K562 (cell line): Measurements from ENCODE around the gene LACTB. TPM values are rescaled to one million over a fixed set of nuclear protein-coding genes. Genes with fewer than 3 reads are reported as not detected.

Source experiments
- ATAC-seq: fragments of 200-7000 bp; cut with Tn5 transposase; 3 replicates; pipeline ENCODE4 v1.9.1; 2020; ENCODE audit warnings: moderate library complexity
- BruUV-seq: library from RNA; stranded (reverse); fragments of 400-500 nt; replicated peaks from 2 replicates; lab custom pipeline; 2021; lab: Mats Ljungman, UMichigan
- CTCF ChIA-PET: fragments of 300-600 bp; formaldehyde crosslinking; extraction: SDS; loops from one replicate; lab custom pipeline; 2021; ENCODE audit warnings: low intra/inter-chr PET ratio; lab: Yijun Ruan, JAX
- POLR2A ChIA-PET: fragments of 300-600, 350-650 bp; sonication (Branson Sonifier 250); formaldehyde crosslinking; extraction: SDS; loops from one replicate; lab custom pipeline; 2021; ENCODE audit warnings: antibody characterized with exemption, inconsistent platforms; lab: Yijun Ruan, JAX
- DNase-seq, 4 experiments: peaks; one replicate each; pipeline versions ENCODE4 v3.0.0 to v3.0.0-alpha.2; 2011 to 2018; ENCODE audit warnings: low spot score in 3 of 4, mixed read lengths in 3 of 4; ENCODE audit errors: extremely low read depth in 1 of 4
- FAIRE-seq: peaks from 2 replicates; lab custom pipeline; 2011; peaks lifted over from hg19 to GRCh38; lab: Jason Lieb, UNC
- H2AFZ ChIP-seq: 2 replicates; pipeline ENCODE4 v1.6.0; 2011; ENCODE audit warnings: low read depth, low read length, control low read depth, inconsistent platforms
- H3K27ac ChIP-seq: fragments of 200-600 bp; 3 replicates; pipeline ENCODE4 v1.8.0; 2011; ENCODE audit warnings: low read depth, mild to moderate bottlenecking, control low read depth, inconsistent platforms, low read length, moderate library complexity, mixed read lengths; ENCODE audit errors: extremely low read depth
- H3K27me3 ChIP-seq, 2 experiments: fragments of 300-600 bp in 1 of 2; 2 replicates in 1 of 2; 3 replicates in 1 of 2; pipeline versions ENCODE4 v1.6.0 to v1.8.0; 2011; ENCODE audit warnings: inconsistent platforms in 2 of 2, low read length in 2 of 2, mild to moderate bottlenecking in 1 of 2, mixed read lengths in 1 of 2, moderate library complexity in 1 of 2; ENCODE audit not compliant: control insufficient read depth in 2 of 2, insufficient read depth in 2 of 2
- H3K36me3 ChIP-seq: fragments of 300-600 bp; 3 replicates; pipeline ENCODE4 v1.8.0; 2011; ENCODE audit warnings: mild to moderate bottlenecking, low read length, inconsistent platforms; ENCODE audit not compliant: control insufficient read depth, insufficient read depth
- H3K4me1 ChIP-seq, 2 experiments: fragments of 200-600 bp in 1 of 2; replicated peaks in 1 of 2; 2 replicates in 1 of 2; 3 replicates in 1 of 2; pipeline versions ENCODE4 v1.5.1 to v1.8.0; 2011; ENCODE audit warnings: inconsistent platforms in 2 of 2, low read length in 2 of 2, mild to moderate bottlenecking in 1 of 2, mixed read lengths in 1 of 2, moderate library complexity in 1 of 2; ENCODE audit not compliant: control insufficient read depth in 2 of 2, insufficient read depth in 2 of 2
- H3K4me2 ChIP-seq: 2 replicates; pipeline ENCODE4 v1.6.1; 2011; ENCODE audit warnings: low read length, control low read depth, inconsistent platforms, mixed read lengths; ENCODE audit not compliant: insufficient read depth
- H3K4me3 ChIP-seq: fragments of 200-600 bp; sonication (generic), shearing (Covaris generic); 2 replicates; pipeline ENCODE4 v1.5.1; 2016; ENCODE audit warnings: control low read depth, inconsistent platforms
- H3K79me2 ChIP-seq: fragments of 200-600 bp; 3 replicates; pipeline ENCODE4 v1.8.0; 2011; ENCODE audit warnings: low read length, inconsistent platforms; ENCODE audit not compliant: control insufficient read depth, insufficient read depth
- H3K9ac ChIP-seq, 2 experiments: 2 replicates each; pipeline versions ENCODE4 v1.6.0 to v1.6.1; 2011; ENCODE audit warnings: low read depth in 2 of 2, low read length in 2 of 2, control low read depth in 1 of 2, inconsistent platforms in 1 of 2, mild to moderate bottlenecking in 1 of 2, mixed read lengths in 1 of 2; ENCODE audit not compliant: insufficient read depth in 1 of 2
- H3K9me1 ChIP-seq: one replicate; pipeline ENCODE4 v1.6.0; 2011; ENCODE audit warnings: inconsistent platforms, mild to moderate bottlenecking, low read length, moderate library complexity; ENCODE audit not compliant: control insufficient read depth, insufficient read depth
- H3K9me3 ChIP-seq: replicated peaks from 2 replicates; pipeline ENCODE4 v1.5.1; 2011; ENCODE audit warnings: low read depth, low read length, inconsistent platforms; ENCODE audit not compliant: control insufficient read depth, insufficient read depth
- H4K20me1 ChIP-seq: replicated peaks from 2 replicates; pipeline ENCODE4 v1.6.1; 2011; ENCODE audit warnings: low read length, inconsistent platforms, mixed read lengths; ENCODE audit not compliant: control insufficient read depth, insufficient read depth
- ARID3A ChIP-seq: IDR thresholded peaks from 2 replicates; pipeline ENCODE4 v1.6.1; 2012; ENCODE audit warnings: low read depth, low read length, improper control_type of control experiment, borderline replicate concordance
- ATF6 ChIP-seq: sonication (generic); formaldehyde crosslinking; IDR thresholded peaks from 2 replicates; pipeline ENCODE4 v1.4.0; 2020; ENCODE audit warnings: mild to moderate bottlenecking, missing genetic modification reagents
- MCM5 ChIP-seq: fragments of 450-650 bp; IDR thresholded peaks from 2 replicates; pipeline ENCODE4 v1.6.1; 2016; ENCODE audit warnings: low read depth
- NRF1 ChIP-seq, 2 experiments: fragments of 450-650 bp; IDR thresholded peaks in 1 of 2; conservative IDR thresholded peaks in 1 of 2; 2 replicates each; pipeline ENCODE4 v1.6.1; 2014; ENCODE audit warnings: mild to moderate bottlenecking in 2 of 2
- POLR3G ChIP-seq: IDR thresholded peaks from 2 replicates; pipeline ENCODE4 v1.6.1; 2011; ENCODE audit not compliant: insufficient read length, insufficient replicate concordance; ENCODE audit errors: extremely low read depth
- RNF219 ChIP-seq: fragments of 250-450 bp; sonication (Bioruptor Pico); IDR thresholded peaks from 2 replicates; pipeline ENCODE4 v1.5.0; 2022; ENCODE audit warnings: mild to moderate bottlenecking
- SETDB1 ChIP-seq: IDR thresholded peaks from one replicate; pipeline ENCODE4 v1.6.1; 2012; ENCODE audit warnings: low read length, control low read depth, inconsistent platforms
- SNRNP70 ChIP-seq: fragments of 200-400 bp; formaldehyde crosslinking; optimal IDR thresholded peaks from 2 replicates; pipeline ENCODE3; 2017; ENCODE audit warnings: low read depth, low read length
- XRCC5 ChIP-seq: fragments of 200-400 bp; formaldehyde crosslinking; IDR thresholded peaks from 2 replicates; pipeline ENCODE4 v1.6.1; 2017; ENCODE audit warnings: low read depth, mild to moderate bottlenecking, low read length
- ZBED1 ChIP-seq: IDR thresholded peaks from 2 replicates; pipeline ENCODE4 v1.6.1; 2014
- ZNF175 ChIP-seq: fragments of 200-800 bp; sonication (Bioruptor generic); IDR thresholded peaks from 2 replicates; pipeline ENCODE4 v1.6.1; 2016; ENCODE audit warnings: low read depth, mild to moderate bottlenecking, missing genetic modification characterization, missing compliant biosample characterization
- ZNF224 ChIP-seq: sonication (generic); formaldehyde crosslinking; IDR thresholded peaks from 2 replicates; pipeline ENCODE4 v1.8.0; 2022; ENCODE audit warnings: mild to moderate bottlenecking, missing genetic modification reagents
- WGBS: fragments of 100-300 bp; shearing (Covaris generic); methylation state at CpG from one replicate; pipeline ENCODE4 v1.1.6; 2016; ENCODE audit warnings: low coverage, mixed read lengths; ENCODE audit not compliant: insufficient coverage; ENCODE audit errors: missing lambda C conversion rate; 5-methylcytosine and 5-hydroxymethylcytosine counted together
- in situ Hi-C: fragments of 300-500 bp; cut with MboI; formaldehyde crosslinking; loops from 4 replicates; pipeline ENCODE4 v1.15.0; 2018; ENCODE audit warnings: inconsistent platforms, mixed read lengths
- intact Hi-C: fragments of 100-400 bp; cut with micrococcal nuclease; formaldehyde crosslinking; loops from 2 replicates; pipeline ENCODE4 v1.14.2; 2022
- polyA plus RNA-seq, 8 experiments: library from polyadenylated mRNA; depleted of rRNA in 4 of 8; stranded (reverse) in 5 of 8; unstranded in 3 of 8; fragments of >200 nt; fragmentation: Nextera tagmentation in 2 of 8; fragmentation: Illumina TruSeq in 1 of 8; extraction: Ambion mirVana in 2 of 8; extraction: Trizol in 1 of 8; gene quantifications; 2 replicates each; pipeline versions ENCODE4 v1.2.1 to v1.2.3, GENCODE V29; 2011 to 2014; ENCODE audit warnings: inconsistent platforms in 1 of 8, missing spikeins in 1 of 8
- total RNA-seq, 7 experiments: library from RNA; depleted of rRNA in 6 of 7; stranded (reverse); fragments of >200 nt in 6 of 7; fragmentation: Illumina TruSeq in 2 of 7; extraction: Trizol in 2 of 7; gene quantifications; 2 replicates each; pipeline versions ENCODE4 v1.2.1 to v1.2.3, GENCODE V29; 2011 to 2021; ENCODE audit warnings: low replicate concordance in 1 of 7

LACTB gene
- total and polyA plus RNA-seq, 9 of the 15 experiments (the other 6 are each of a cell fraction or from before 2014, with no cell fraction given): 3.1 to 15.5 (median 9.8) TPM

GRCh38 chr15:63145426-63145825 is 23.8 kb downstream of the LACTB start:
- no peak for TF ChIP-seq SNRNP70
- no peak for TF ChIP-seq POLR3G
- no peak for TF ChIP-seq ZNF224 (CRISPR knock-in tag)
- no peak for TF ChIP-seq SETDB1
- TF ChIP-seq ZBED1: no peak
- TF ChIP-seq ARID3A: no peak
- no peak for TF ChIP-seq MCM5
- no peak for TF ChIP-seq XRCC5
- TF ChIP-seq ZNF175: no peak
- no peak for TF ChIP-seq RNF219 (CRISPR knock-in tag)
- no peak for TF ChIP-seq ATF6 (CRISPR knock-in tag)
- no peak for TF ChIP-seq NRF1 (conservative IDR thresholded peaks at IDR 0.05 in 1 of 2, IDR thresholded peaks at IDR 0.05 in 1 of 2)
- TF ChIP-seq, all 486 proteins: peak for 0
- FAIRE-seq: no peak

More at GRCh38 chr15:63145426-63145825, 23.8 kb downstream of the LACTB start:
- H3K79me2 ChIP-seq: no peaks in the 10 kb centered on the region
- H3K4me2 ChIP-seq: no peak overlapping the region
- H3K27ac ChIP-seq: no peak overlapping the region
- no peaks in the 10 kb centered on the region for H3K36me3 ChIP-seq
- DNase-seq (no peak), ATAC-seq (no peak)
- H3K4me3 ChIP-seq: no peak overlapping the region
- ChIA-PET CTCF (no interaction called here), POLR2A (interaction anchor here (1.8 kb wide), 1 partner anchor 10 kb away, joined by 6 read pairs; no protein-coding TSS in a partner anchor)
- intact Hi-C loops: no loop called here
- H3K9me3 ChIP-seq: no peaks in the 10 kb centered on the region
- H3K9me1 ChIP-seq: no peaks in the 10 kb centered on the region
- H3K9ac ChIP-seq: no peak overlapping the region
- no peak overlapping the region for H2AFZ ChIP-seq
- no peaks in the 10 kb centered on the region for H3K4me1 ChIP-seq
- in situ Hi-C loops: no loop called here
- BruUV-seq: no TSS peak
- H4K20me1 ChIP-seq: no peaks in the 10 kb centered on the region; the same call in 1 of the 2 replicates
- WGBS: 40% methylated on average over 2 of the region's 2 CpGs
- no peaks in the 10 kb centered on the region for H3K27me3 ChIP-seq
